DMS114 treated with DMSO at 0.1 percent for 48 hours (cell line): ENCODE data around the gene XRCC3.

Experiments used
- DNase-seq: peaks from one replicate; lab custom pipeline; 2025; ENCODE audit not compliant: unreplicated experiment; lab: John Stamatoyannopoulos, UW

Gene XRCC3

DNA sequence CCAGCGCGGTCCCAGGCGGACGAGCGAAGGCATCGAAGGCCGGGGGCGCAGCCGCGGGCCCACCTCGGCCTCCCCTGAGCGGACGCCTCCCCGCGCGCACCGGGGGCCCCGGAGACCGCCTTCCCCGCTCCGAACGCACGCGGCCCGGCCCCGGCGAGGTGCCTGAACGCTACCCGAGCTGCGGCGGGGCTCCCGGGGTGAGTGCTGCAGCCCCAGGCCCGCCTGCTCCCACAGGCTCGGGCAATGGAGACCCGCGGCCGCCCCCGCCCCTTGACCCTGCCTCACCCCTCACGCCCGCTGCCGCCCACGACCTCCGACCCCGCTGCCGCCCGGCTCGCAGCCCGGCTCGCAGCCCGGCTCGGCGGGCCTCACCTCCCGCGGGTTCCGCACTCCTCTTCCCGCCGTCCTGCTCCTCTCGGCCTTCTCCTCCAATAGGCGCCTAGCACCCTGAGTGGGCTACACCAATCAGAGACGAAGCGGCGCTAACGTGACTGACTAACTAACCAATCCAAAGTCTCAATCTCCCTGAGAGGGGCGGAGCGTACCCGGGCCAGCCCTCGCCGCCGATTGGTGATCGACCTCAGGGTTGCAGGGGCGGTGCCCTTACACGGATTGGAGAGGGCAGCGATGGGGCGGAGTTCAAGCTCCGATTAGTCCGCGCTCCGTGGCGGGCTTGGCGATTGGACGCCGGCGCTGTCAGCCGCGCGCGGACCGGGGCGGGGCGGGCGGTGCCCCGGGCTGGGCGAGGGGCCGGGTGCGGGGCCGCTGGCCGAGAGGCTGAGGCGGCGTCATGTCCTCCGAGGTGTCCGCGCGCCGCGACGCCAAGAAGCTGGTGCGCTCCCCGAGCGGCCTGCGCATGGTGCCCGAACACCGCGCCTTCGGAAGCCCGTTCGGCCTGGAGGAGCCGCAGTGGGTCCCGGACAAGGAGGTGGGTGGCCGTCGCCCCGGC is at the start of gene XRCC3, which contains the start of gene ZFYVE21:
Gene XRCC3, minus strand, starts transcription at position 400 of the 949 bp plus-strand sequence. CDS start 4,364 bp downstream, outside the sequence.
Gene ZFYVE21, plus strand, starts transcription at position 759 of the 949 bp plus-strand sequence. Its CDS starts 32 bp downstream, at position 791.
- peak; percentile 97 for DNase-seq

DNA sequence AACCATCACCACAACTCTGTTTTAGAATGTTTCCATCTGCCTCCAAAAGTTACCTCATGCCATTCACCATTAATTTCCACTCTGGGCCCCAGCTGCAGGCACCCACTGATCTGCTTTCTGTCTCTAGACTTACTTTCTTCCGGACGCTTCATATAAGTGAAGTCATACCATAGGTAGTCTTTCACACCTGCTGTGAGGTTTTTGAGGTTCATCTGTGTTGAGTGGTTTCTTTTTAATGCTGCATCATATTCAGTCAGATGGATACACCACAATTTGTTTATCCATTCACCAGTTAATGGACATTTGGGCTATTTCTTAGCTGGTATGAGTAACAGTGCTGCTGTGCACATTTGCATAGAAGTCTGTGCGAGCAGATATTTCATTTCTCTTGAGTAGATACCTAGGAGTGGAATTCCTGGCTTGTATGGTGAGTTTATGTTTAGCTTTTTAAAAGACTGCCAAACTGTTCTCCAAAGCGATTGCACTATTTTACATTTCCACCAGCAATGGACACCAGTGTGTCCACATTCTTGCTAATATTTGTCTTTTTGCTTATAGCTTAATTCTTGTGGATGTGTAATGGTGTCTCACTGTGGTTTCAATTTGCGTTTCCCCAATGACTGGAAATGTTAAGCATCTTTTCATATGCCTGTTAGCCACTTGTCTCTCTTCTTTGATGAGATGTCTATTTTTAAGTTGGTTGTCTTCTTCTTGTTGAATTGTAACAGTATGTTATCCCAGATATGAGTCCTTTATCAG is 48.7 kb upstream of the XRCC3 start:
- no peak for DNase-seq

DNA sequence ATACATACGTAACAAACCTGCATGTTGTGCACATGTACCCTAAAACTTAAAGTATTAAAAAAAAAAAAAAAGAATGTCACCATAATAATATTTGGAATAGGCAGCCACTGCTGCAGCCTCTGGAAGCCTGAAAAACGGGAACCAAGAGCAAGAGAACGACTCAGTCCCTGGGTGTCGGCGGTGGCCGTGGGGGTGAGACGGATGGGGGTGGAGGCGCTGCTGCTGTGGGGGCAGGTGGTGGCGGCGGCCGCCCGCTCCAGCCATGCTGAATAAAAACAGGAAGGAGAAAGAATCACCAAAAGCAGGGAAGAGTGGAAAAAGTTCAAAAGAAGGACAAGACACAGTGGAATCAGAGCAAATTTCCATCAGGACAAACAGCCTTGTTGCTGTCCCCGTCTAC is 47.3 kb upstream of the XRCC3 start:
- DNase-seq = no peak

DNA sequence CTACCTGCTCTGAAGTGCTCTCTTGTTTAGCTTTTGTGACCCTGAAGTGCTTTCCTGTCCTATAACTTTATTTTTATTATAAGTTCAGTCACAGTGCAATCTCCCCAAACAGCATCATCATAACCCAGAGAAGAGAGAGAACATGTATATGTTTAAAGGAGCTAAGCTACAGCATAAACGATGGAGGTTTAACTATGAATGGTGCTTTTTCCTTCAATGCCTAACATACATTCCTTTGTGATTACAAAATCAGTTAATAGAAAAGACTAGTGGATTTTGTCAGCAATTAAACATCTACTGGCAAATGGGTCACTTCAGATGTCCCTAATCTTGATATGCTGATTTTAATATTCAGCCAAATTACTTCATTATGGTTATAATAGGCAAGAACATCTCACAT is 46.8 kb upstream of the XRCC3 start:
- DNase-seq = no peak

DNA sequence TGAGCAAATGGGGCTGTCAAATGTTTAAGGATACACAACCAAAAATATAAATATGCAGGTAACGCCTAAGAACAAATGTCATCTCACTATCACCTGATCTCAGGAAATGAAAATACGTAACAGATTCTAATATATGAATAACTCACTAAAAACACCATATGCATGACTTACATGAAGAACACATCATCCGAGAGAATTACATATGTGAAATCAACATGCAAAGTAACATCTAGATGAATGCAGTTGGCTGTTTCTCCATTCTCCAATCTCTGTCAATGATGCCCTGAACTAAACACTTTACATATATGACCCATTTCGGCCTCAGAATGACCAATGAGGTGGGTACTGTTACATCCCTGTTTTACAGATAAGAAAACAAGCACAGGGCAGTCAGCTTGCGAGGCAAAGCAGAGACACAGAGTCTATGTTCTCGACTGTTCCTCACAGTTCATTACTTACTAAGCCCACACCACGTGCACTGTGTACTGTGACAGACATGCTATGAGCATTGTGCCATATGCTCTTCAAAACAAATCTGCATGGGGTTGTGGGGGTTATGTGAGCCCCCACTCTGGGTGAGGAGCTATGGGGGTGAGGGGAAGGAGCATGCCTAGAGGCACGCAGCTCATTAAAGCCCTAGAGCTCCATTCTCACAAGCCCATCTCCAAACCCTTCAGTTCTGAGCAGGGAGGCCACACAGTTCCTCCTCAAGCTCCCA is 43.0 kb upstream of the XRCC3 start:
- DNase-seq = no peak

DNA sequence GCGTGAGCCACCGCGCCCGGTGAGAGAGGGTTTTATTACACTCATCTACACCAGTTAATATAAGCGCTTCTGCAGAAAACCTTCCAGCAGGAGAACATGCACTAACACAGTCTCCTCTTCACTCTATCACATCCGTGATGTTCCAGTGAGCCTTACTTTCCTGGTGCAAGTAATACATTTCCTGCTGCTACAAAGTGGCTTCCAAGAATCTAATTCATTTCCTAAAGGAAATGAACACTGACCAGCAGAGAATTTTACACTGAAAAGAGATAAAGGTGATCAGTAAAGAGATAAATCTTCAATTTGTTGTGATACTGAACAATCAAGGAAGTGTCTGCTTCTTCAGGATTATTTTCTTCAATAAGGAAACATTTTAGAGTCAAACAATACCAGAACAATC is 39.8 kb upstream of the XRCC3 start:
- no peak for DNase-seq

DNA sequence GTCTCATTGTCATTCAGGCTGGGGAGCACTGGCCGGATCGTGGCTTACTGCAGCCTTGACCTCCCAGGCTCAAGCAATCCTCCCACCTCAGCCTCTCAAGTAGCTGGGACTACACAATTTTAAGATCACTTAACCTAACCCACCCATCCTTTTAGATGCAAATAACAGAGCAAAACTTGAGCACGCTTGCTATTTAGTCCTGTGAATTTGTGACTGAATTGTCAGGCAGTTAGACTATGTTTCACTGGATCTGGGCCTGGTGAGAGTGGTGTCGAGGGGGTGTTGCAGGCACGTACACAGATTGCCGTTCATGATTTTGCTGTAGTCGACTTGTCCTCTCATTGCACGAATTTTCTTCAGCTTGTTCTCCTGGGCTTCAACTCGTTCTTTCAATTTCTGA is 38.5 kb upstream of the XRCC3 start:
- no peak for DNase-seq

DNA sequence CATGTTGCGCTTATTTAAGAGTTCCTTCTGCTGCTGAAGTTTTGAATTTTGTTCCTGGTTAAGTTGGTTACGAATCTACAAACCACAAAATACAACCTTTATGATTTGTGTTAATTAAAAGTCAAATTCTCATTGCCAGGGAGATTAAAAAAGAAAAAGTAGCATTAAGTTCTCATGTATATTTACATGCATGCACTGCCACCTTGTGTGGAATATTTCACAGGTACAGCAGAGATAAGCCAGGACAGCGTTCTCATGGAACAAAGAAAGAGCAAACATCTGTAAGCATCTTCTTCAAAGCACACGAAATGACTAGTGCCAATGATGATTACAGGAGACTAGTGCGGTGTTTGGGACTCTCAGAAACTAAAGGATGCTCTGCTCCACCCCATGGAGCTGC is 34.6 kb upstream of the XRCC3 start:
- DNase-seq = no peak

DNA sequence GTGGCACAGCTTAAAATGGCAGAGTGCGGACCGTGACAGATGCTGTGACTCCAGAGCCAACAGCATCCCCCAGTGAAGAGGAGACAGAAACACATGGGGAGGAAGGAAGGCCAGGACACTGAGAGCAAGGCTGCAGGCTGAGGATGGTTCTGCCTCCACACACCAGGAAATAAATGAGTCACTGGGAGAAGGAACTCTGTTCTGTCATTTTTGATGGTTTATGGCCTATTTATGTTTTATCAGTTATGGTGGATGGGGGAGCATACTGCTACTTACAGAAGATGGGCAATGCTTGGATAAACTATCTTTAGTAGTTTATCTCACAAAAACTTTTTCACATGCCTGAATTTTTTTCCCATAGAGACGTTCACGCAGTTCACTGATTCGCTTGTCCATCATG is 34.2 kb upstream of the XRCC3 start:
- no peak for DNase-seq

DNA sequence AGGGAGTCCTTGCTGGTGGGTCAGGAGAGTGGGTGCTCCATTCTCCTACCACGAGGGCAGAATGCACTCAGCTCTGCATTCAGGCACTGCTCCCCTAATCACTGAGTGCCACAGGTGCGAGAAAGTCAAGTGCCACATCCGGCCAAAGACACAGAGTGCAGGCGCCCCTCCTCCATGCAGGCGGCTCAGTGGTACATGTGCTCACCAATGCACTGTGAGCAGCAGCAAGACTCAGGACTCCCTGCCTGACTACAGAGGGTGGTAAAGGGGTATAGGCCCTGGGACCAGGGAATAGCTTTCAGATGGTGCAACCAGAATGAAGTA is 33.2 kb upstream of the XRCC3 start:
- DNase-seq = no peak

DNA sequence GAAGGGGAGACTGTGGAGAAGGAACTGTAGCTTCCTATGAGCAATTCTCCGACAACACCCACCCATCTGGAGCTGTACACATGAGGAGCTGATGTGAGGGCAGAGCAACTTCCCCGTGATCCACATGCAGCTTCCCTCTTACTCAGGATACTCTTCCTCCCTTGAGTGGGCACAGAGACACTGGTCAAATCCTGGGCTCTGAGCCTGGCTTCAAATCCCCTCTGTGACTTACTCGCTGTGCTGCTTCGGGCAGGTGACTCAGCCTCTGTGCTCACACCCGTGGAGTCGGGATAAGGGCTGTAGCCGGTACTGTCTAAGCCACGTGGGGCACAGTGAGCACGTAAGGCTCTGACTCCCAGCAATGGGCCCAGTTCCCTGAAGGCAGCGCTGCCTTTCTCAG is 31.4 kb upstream of the XRCC3 start:
- DNase-seq = no peak

DNA sequence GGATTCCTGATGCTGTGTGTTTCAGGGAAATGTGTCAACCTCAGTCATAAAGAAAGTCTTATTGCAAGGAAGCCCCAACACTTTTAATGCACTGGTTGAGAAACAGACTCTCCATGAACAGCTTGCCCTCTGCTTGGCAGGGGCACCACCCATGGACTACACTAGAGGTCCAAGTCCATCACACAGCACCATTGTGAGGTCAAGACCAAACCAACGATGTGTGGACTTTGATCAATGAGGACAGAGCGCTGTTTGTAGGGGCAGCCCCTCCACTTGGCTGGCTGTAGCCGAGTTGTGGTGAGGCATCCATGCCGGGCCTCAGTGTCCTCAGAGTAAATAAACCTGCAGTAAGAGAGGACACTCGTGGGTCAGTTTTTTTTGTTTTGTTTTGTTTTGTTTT is 30.2 kb upstream of the XRCC3 start:
- DNase-seq = no peak

DNA sequence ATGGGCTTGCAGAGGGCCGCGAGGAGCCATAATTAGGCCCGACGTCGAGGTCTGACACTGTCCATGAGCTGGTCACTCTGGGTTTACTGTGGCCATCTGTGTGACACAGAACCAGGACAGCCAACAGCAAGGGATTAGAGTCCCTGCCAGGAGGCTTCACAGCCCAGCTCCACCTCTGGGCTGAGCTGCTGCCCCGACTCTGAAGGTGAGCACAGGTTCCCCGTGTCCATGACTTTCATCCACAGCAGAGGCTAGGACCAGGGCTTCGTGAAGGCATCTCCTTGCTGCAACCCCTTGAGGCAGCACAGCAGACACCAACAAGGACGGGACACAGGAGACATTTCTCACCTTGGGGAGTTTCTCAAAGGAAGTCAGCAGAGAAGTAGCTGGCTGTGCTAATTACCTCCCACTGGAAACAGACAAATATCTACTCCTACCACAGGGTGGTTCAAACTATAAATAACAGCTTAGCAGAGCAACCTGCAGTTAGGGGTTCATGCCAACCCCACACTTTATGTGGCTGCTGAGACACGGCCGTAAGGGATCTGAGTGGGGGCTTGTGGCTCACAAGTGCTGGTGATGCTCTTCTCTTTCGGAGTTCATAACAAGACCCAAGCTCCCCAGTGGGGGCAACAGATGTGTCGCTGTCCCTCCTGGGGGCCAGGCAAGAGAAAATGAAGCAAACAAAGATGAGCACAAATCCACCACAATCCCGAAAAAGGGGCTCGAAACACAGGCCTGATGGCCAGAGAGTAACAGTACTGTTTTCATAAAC is 29.6 kb upstream of the XRCC3 start:
- no peak for DNase-seq

DNA sequence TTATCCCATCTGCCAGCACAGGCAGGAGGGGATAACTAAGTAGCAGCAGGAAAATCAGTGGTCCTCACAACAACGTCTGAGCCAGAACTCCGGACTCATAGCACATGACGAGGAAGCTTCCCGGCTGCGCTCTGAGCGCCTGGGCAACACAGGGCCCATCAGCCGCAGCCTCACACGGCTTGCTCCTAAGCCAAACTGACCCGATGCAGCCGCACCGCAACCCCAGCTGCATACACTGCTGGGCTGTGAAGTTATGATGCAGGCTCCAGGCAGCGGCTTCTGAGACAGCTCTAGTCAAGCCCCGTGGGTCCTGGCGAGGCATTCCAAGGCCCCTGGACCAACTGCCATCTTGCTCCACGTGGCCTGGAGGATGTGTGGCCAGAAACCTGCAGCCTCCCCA is 28.4 kb upstream of the XRCC3 start:
- DNase-seq = no peak

DNA sequence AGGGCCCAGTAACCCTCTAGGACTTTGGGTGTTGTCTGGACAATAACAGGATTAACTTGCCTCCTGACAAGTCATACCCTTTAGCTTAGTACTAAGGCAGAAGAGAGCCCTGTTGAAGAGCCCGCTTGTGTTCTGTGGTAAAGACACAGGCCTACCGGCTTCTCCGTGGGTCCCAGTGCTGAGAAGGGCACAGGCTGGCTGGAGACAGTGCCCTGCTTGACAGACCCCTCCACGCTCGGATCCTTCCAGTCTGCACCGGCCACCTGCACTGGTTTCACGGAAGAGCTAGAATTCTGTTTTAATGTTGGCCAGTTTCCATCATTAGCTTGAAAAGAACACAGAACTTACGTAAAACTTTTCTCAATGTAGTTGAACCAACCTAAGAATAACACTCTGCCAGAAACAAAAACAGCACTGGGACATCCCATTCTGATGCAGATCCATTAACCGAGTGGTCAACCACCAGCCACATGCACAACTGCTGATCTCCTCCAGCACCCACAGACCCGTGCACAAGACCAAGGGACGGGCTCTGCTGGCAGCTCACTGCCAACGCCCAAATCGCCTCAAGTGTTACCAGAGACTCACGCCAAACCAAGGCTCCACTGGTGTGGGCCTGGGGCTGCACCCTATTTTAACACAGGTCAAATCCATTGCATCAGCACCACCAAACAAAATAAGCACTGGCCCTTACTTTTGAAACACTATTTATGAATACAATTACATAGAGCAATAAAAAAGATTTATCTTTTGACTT is 27.4 kb upstream of the XRCC3 start:
- no peak for DNase-seq

DNA sequence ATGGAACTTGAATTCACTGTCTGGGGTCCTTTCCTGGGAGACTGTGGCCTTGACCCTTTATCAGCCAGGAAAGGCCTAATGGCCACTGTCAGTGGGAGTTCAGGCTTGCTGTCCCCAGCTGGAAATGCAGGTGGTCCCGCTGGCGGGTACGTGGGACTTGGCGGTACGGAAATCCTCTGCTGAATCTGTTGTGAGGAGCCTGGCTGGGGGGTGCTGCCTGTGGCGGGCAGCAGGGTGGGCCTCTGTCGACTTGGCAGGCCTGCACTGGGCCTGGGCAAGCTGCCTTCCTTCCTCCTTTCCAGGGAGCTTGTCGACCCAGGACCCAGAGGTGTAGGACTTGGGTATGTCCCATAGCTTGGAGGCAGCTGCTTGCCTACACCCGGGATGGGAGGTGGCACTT is 26.6 kb upstream of the XRCC3 start:
- no peak for DNase-seq

DNA sequence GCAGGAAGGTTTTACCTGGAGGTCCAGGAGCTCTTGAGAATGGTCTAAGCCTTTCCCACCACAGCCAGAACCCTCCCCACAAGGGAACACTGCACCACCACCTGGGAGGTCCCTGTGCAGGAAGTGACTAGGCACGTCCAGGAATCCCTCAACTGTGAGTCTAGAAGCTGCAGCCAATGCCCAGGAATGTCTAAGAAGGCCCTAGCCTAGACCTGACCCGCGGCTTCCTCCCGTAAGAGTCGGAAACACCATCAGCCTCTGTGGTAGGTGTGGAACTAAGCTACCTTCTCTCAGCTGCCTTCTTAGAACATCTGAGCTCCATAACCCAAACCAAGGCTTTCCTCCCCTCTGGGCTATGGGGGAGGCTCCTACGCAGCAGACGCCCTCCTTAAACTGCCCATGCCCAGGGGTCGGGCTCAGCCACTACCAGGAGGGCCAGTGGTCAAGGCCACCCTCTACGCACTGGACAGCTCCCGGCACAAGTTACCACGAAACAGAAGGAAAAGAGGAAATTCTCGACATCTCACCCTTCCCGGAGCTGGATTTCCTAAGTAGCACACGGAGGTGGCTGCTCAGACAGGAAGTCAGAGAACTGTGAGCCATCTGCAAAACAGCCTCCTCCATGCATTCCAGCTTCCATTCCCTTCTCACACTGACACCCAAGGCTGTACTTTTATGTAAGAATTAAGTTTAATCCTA is 25.9 kb upstream of the XRCC3 start:
- no peak for DNase-seq

DNA sequence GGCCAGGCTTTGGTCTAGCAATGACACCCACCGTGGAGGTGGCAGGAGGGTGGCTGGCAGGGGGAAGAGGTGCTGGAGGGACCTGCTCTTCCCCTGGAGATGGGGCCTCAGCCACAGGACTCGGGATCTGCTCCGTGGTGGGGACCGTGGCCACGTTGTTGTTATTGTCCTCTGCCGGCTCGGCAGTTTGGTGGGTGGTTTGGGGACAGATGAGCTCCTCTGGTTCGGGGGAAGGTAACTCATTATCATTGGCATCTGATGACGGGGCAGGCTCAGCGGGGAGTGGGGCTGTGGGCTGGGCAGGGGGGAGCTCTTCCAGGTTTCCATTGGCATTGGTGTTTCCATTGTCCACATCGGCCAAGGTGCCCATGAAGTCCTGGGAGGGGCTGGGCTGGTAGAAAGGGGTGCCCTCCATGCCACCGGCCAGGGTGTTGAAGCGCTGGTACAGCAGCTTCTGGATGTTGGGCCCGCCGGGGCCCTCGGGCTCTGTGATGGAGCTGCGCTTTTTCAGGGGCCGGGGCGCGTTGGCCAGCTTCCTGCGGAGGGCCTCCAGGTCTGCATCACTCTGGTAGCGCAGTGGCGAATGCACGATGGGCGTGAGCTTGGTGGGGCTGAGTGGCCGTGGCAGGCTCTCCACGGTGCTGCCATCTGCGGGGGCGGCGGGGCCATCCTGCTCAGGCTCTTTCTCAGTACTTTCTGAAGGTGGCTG is 24.7 kb upstream of the XRCC3 start:
- no peak for DNase-seq

DNA sequence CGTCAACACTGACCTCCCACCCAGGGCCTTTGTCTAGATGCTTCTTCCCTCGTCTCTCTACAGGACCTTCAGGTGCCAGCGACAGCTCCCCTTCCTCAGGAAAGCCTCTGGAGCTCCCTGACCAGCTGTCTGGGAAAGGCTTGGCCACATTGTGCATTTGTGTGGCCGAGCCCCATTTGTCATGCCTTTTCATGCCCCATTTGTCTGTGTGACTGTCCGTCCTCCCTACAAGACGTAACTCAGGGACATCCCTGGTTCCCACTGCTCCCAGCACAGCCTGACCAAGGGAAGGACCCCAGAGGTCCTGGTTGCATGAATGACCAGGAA is 24.2 kb upstream of the XRCC3 start:
- no peak for DNase-seq
